DMS153 (cell line): ENCODE measurements around the gene GJB3.
"Not testable (repeated sequence)": the region's sequence is repeated elsewhere in the genome, so short reads cannot be mapped to it uniquely, and the experiment has no call there.

ENCODE experiments used
- DNase-seq: peaks from one replicate; lab custom pipeline; 2025; lab: John Stamatoyannopoulos, UW

GJB3 gene

DNA sequence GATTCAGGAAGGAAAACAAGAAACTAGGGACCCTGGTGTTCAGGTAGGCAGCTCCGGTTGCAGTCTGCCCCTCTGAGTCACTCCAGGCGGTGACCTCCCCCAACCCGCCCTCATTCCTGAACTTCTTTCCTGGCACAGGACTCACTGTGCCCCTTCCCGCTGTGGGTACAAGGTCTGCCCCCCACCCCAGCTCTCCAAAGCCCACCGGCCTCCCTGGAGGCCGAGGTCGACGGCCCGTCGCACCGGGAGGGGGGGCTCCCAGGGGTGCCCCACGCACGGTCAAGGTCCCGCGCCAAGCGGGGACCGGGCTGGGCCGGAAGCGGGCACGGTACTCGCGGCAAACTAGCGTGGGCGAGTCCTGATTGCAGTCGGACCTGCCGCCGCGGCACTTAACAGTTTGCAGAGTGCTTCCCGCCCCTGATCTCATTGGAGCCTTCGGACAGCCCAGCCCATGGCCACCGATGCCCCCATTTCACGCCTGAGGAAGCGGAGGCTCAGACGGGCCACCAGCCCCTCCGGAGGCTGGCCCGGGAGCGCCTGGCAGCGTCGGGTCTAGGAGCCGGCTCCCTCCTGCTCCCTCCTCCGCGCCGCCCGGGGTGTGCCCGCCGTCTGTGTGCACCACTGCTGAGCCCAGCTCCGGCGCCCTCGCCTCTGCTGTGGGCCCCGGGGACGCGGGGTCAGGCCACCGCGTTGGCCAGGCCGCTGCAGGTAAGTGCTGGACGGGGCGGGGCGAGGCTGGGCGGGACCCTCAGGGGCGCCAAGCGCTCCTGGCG lies at the start of gene GJB3:
GJB3 (plus strand) TSS at position 144 of the 773 bp plus-strand sequence. CDS start 3,549 bp downstream, outside the sequence.
- no peak for DNase-seq

DNA sequence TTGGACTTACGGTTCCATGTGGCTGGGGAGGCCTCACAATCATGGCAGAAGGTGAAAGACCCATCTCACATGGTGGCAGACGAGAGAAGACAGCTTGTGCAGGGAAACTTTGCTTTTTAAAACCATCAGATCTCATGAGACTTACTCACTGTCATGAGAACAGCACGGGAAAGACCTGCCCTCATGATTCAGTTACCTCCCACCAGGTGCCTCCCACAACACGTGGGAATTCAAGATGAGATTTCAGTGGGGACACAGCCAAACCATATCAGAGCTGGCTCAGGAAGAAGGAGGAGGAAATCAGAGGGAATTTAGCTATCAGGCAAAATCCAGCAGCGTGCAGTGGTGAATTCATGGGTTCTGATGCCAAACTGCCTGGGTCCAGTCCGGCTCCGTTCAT lies 48.2 kb upstream of the GJB3 start:
- DNase-seq: not testable (repeated sequence)

DNA sequence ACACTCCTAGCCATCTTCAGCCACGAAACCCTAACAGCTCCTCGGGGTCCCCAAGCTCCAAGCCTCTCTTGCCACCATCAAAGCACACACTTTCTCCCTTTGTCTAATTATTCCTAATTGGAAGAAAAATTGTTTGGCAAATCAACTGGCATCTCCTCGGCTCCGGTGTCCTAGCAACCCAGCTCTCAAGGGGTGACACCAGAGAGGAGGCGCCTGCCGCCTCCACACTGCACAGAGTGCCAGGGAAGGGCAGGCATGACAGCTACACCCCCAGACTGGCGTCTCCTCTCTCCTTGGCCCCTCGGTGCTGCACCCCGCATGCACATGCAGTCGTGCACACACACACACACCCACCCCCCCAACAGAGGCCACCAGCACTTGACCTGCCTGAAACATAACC lies 44.3 kb upstream of the GJB3 start:
- no peak for DNase-seq

GRCh38 chr1:34737236-34737635 lies 43.8 kb upstream of the GJB3 start:
- DNase-seq: not testable (repeated sequence)

- peak; percentile 39 for DNase-seq
These were observed 41.4 kb upstream of the GJB3 start for GRCh38 chr1:34739613-34740012.

- peak; percentile 65 for DNase-seq
These were observed 40.7 kb upstream of the GJB3 start for GRCh38 chr1:34740161-34740868.

GRCh38 chr1:34742667-34743270 lies 38.2 kb upstream of the GJB3 start:
- DNase-seq: peak; percentile 67

GRCh38 chr1:34743775-34744174 lies 37.2 kb upstream of the GJB3 start:
- DNase-seq: no peak

- no peak for DNase-seq
These were observed 36.2 kb upstream of the GJB3 start for GRCh38 chr1:34744851-34745250.

- DNase-seq: no peak
These were observed 35.3 kb upstream of the GJB3 start for GRCh38 chr1:34745666-34746065.

GRCh38 chr1:34746101-34746500 lies 34.9 kb upstream of the GJB3 start:
- no peak for DNase-seq

DNA sequence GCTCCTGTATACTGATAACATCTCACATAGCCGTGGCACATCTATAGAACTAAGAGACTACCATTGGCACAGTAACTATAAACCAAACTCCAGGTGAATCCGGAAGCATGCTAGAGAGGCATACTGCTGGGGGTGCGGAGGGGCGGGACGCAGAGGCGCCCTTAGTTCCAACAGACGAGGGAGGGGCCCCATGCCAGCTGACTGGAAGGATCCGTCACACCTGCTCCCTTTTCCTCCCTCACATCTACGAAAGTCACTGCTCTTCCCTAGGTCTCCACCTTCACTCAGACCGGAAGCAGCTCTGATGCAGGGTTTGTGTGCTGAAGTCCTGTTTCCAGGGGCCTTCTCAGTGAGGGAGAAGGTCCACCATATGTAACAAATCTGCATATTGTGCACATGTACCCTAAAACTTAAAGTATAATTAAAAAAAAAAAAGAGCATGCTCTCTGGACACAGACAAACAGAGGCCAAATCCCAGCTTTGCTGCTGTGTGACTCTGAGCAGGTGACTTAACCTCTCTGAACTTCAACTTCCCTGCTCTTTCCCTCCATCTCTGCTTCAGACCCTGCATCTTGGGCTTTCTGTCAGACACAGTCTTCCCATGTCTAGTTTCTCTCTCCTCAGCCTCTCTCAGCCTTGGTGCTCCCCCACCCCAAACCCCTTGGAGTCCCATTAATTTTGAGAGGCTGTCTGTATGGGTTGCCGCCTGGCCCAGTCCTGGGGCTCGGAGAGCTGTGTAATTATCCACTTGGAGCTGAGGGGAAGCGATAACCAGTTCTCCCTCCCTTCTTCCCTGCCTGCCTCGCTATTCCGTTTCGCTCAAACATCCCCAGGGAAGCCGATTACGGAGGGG lies 34.0 kb upstream of the GJB3 start:
- no peak for DNase-seq

DNA sequence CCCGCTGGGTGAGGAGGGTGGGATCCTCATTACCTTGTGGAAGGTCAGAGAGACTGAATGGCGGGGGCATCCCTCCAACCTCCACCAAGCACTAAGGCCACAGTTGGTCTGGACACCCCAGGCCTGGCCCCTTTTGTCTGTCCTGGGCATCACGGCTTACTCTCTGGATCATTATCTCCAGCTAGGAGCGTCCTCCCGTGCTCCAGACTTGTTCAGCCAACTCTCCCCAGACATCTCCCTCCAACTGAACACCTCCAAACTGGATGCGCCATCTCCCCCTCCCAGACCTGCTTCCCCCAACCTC lies 33.4 kb upstream of the GJB3 start:
- no peak for DNase-seq

GRCh38 chr1:34749992-34750391 lies 31.0 kb upstream of the GJB3 start:
- no peak for DNase-seq

GRCh38 chr1:34750610-34751009 lies 30.4 kb upstream of the GJB3 start:
- DNase-seq: no peak

- no peak for DNase-seq
These were observed 27.9 kb upstream of the GJB3 start for GRCh38 chr1:34753163-34753562.

DNA sequence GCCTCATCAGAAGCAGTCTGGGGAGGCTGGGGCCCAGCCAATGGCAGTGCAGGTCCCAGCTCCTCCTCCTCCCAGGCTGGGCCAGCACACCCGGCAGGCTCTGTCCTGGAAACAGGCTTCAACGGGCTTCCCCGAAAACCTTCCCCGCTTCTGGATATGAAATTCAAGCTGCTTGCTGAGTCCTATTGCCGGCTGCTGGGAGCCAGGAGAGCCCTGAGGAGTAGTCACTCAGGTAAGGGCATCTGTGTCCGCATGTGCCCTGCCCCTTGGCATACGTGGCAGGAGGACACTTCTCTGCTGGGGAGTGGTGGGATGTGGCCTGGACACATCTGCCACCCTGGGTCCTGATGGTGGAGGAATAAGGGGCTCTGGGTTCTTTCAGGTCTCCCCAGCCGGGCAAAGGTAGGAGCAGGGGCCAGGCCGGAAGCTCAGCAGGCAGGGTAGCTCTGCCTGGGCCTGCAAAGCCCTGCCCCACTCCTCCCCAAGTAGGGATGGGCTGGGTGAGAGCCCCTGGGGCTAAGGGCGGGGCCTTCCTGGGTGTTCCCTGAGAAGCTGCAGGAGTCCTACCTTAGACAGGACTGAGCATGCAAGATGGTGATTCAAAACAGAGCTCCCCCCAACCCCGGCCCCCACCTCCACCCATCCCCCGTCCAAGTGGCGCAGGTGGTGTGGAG lies 25.9 kb upstream of the GJB3 start, which contains the start of gene GJB5:
GJB5 (plus strand) TSS at position 84 of the 674 bp plus-strand sequence. CDS start 2,284 bp downstream, outside the sequence.
- DNase-seq: no peak

GRCh38 chr1:34755961-34756360 lies 25.1 kb upstream of the GJB3 start:
- no peak for DNase-seq

GRCh38 chr1:34757386-34757785 lies 23.6 kb upstream of the GJB3 start:
- no peak for DNase-seq

DNA sequence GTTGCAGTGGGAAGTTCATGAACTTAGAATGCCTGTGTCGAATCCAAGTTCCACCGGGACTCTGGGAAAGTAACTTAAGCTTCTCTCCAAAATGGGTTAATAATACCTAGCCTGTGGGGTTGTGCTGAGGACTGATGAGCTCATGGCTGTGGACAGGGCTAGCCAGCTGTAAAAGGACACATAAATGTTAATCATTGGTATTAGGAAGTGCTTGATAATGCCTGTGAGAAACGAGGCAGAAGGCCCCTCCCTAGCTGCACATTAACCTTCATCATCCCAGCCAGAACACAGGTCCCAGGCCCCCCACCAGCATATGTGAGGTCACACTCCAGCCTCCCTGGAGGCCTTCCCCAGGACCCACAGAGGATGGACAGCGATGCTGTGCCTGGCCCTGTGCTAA lies 22.3 kb upstream of the GJB3 start:
- no peak for DNase-seq

DNA sequence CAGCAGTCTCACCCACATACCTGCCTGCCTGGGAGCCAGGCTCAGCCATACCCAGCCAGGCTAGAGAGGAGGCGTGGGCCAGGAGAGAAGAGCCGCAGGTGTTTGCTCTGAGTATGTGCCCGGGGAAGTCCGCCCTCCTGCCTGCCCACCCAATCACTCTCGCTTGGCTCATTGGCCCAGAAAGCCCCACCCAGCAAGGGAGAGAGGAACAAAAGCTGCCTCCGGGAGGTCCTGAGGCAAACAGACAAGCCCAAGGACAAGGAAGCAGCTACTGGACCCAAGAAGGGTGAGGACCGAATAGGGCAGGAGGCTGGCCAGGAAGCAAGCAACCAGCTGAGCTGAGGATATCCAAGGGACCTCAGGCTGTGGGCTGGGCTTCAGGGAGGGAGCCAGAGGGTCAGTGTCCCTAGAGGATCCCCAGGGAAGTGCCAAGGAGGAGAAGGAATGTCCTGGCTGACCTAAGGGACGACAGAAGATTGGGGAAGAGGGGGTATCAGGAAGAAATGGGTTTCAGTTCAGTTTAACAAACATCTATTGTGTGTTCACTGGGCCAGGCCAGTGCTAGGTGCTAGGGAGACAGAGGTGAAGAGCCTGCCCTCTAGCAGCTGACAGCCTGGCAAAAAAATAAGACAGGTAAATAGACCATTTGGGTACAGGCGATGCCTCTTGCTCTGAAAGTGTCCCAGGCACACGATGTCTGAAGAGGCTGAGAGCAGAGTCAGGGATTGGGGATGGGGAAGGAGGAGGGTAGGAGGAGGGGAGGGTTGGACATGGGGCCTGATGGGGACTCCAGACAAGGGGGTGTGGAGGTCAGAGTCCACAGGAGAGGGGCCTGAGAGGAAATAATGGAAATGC lies 21.3 kb upstream of the GJB3 start, which contains the start of gene GJB4:
GJB4 (plus strand) TSS at position 238 of the 855 bp plus-strand sequence. CDS start 1,515 bp downstream, outside the sequence.
- no peak for DNase-seq
